Ishikawa (cell line): ENCODE results near the gene PTPRN2.

Experiments used
- CEBPB ChIP-seq: IDR thresholded peaks from 2 replicates; pipeline ENCODE4 v1.6.1; 2012
- CREB1 ChIP-seq: IDR thresholded peaks from 2 replicates; pipeline ENCODE4 v1.6.1; 2012; ENCODE audit warnings: low read depth
- EP300 ChIP-seq: IDR thresholded peaks from 2 replicates; pipeline ENCODE4 v1.6.1; 2012; ENCODE audit warnings: borderline replicate concordance
- RAD21 ChIP-seq: IDR thresholded peaks from 2 replicates; pipeline ENCODE4 v1.6.1; 2012; ENCODE audit warnings: low read depth
- TAF1 ChIP-seq: IDR thresholded peaks from 2 replicates; pipeline ENCODE4 v1.6.1; 2012; ENCODE audit warnings: low read depth, mild to moderate bottlenecking
- TCF12 ChIP-seq: IDR thresholded peaks from 2 replicates; pipeline ENCODE4 v1.6.1; 2012; ENCODE audit warnings: low read depth
- YY1 ChIP-seq: IDR thresholded peaks from 2 replicates; pipeline ENCODE4 v1.6.1; 2012; ENCODE audit warnings: low read depth
- ZBTB7A ChIP-seq: IDR thresholded peaks from 2 replicates; pipeline ENCODE4 v1.6.1; 2012; ENCODE audit warnings: low read depth
- TF ChIP-seq, protein P1 (sequence below): IDR thresholded peaks from 2 replicates; pipeline ENCODE4 v1.6.1; 2012
- TF ChIP-seq, protein P2 (sequence below): IDR thresholded peaks from 2 replicates; pipeline ENCODE4 v1.6.1; 2012

DNA sequence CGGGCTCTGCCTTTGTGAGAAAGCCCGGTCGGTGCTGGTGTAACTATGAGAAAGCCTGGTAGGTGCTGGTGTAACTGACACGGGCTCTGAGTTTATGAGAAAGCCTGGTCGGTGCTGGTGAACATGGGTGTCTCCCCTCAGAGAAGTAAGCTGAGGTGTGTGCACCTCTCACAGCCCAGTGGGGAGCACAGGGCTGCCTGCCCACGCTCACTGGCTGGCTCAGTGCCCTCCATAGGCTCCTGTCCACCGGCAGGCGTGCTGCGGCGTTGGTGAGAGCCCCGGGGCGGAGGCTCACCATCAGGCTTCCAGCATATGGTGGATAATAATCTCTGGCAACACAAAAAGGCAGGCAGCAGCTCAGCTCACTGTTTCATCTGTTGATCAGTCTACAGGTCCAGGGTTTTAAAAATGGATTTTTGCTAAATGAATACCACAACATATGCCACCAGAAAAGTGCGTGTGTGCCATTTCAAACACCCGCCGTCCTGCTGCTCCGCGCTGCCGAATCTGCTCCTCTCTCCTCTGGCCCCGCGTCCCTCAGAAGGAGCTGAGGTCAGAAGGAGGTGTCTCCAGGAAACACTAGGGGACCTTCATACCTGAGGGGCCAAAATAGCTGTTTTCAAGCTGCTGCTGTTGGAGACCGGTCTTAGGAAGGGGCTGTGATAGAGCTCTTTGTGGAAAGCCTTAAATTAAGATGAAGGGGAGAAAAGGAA is 885.2 kb downstream of the PTPRN2 start:
- TF ChIP-seq YY1 (no peak), ZBTB7A (no peak), TCF12 (no peak), TAF1 (no peak), EP300 (no peak), RAD21 (no peak), CREB1 (no peak), CEBPB (no peak)
- TF ChIP-seq, protein P1, sequence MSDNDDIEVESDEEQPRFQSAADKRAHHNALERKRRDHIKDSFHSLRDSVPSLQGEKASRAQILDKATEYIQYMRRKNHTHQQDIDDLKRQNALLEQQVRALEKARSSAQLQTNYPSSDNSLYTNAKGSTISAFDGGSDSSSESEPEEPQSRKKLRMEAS: no peak
- TF ChIP-seq, protein P2, sequence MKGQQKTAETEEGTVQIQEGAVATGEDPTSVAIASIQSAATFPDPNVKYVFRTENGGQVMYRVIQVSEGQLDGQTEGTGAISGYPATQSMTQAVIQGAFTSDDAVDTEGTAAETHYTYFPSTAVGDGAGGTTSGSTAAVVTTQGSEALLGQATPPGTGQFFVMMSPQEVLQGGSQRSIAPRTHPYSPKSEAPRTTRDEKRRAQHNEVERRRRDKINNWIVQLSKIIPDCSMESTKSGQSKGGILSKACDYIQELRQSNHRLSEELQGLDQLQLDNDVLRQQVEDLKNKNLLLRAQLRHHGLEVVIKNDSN: no peak
